AG09319 (cell line): Measurements from ENCODE around the gene NUP210.

Experiments
- DNase-seq: peaks from one replicate; pipeline ENCODE4 v3.0.0-alpha.2; 2010; ENCODE audit warnings: low read depth; ENCODE audit errors: extremely low read depth
- TF ChIP-seq, protein P1 (sequence below): IDR thresholded peaks from 2 replicates; pipeline ENCODE4 v1.5.1; 2011; ENCODE audit warnings: low read depth, mild to moderate bottlenecking, inconsistent platforms, low read length, moderate library complexity

NUP210 gene

DNA sequence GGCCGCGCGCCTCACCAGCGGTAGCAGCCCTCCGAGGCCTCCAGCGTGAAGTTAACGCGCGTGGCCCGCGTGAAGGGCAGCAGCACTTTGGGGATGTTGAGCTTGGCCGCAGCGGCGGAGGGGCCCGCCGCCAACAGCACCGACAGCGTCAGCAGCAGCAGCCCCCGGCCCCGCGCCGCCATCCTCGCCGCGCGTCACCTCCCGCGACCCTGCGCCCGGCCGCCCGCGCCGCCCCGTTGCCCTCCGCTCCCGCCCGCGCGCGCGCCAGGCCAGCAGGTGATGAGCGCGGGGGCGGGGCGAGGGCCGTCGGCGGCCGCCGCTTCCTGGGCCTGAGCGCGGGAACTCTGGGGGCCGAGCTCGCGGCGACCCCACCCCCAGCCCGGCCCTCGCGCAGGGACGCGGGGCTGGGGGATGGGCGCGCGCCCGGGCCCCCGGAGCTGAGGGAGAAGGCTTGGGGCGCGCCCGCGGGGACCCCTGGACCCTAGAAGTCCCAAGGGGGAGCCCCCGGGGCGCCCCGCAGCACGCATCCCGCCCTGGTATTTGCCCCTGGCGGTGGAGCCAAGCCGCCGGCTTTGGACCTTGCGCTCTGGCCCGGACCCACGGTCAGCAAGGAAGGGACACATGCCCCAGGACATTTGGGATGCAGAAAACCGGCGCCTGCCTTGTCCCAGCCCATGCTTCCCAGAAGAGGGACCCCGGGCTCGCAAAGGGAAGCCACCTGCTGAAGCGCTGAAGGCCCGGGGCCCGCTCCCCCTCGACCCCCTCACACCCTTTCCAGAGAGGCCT is at the start of gene NUP210:
NUP210 (minus strand) TSS at position 278 of the 786 bp plus-strand sequence; CDS start at position 182, 96 bp downstream.
- DNase-seq = no peak
- TF ChIP-seq, protein P1, sequence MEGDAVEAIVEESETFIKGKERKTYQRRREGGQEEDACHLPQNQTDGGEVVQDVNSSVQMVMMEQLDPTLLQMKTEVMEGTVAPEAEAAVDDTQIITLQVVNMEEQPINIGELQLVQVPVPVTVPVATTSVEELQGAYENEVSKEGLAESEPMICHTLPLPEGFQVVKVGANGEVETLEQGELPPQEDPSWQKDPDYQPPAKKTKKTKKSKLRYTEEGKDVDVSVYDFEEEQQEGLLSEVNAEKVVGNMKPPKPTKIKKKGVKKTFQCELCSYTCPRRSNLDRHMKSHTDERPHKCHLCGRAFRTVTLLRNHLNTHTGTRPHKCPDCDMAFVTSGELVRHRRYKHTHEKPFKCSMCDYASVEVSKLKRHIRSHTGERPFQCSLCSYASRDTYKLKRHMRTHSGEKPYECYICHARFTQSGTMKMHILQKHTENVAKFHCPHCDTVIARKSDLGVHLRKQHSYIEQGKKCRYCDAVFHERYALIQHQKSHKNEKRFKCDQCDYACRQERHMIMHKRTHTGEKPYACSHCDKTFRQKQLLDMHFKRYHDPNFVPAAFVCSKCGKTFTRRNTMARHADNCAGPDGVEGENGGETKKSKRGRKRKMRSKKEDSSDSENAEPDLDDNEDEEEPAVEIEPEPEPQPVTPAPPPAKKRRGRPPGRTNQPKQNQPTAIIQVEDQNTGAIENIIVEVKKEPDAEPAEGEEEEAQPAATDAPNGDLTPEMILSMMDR = no peak

DNA sequence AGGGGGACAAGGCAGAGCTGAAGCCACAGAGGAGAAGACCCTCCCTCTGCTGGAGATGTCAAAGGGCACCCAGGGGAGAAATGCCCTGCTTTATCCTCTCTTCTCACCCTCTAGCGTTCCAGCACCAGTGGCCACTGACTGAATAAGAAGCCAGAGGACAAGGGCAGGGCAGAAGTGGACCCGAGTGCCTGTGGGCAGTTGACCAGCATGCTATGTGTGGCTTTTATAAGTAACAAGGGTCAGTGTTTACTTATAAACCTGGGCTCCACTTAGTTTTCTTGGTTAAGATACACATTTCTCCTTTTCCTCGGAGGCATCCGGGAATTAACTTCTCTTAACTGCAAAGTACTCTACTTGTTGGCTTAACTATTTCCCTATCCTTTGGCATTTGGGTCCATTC is 46.7 kb upstream of the NUP210 start:
- TF ChIP-seq, protein P1 = no peak
- DNase-seq = no peak

DNA sequence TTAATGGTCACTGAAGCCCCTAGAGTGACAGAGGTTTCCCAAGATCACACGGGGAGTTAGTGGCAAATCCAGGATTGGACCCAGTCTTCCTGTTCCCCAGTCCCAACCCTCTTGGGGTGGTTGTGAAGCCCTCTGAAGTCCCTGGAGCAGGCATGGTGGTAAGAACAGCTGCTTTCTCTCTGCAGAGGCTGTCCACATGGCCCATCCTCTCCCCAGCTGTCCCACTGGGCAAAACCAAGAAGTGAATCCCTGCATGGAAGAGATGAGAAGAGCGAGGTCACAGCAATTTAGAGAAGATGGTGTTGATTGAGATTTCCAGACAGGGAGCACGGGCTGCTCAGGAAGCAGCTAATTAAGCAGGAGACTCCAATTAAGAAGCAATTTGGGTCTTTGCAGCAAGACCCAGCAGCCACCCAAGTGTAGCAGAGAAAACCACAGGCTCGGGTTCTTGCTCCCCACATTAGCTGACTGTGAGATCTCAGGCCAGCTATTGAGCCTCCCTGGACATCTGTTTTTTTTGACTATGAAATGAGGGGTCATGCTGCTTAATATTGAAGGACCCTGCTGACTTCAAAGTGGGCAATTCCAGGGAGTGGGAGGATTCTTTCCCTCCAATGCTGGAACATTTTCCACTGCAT is 45.2 kb upstream of the NUP210 start:
- DNase-seq = no peak
- TF ChIP-seq, protein P1 = no peak

DNA sequence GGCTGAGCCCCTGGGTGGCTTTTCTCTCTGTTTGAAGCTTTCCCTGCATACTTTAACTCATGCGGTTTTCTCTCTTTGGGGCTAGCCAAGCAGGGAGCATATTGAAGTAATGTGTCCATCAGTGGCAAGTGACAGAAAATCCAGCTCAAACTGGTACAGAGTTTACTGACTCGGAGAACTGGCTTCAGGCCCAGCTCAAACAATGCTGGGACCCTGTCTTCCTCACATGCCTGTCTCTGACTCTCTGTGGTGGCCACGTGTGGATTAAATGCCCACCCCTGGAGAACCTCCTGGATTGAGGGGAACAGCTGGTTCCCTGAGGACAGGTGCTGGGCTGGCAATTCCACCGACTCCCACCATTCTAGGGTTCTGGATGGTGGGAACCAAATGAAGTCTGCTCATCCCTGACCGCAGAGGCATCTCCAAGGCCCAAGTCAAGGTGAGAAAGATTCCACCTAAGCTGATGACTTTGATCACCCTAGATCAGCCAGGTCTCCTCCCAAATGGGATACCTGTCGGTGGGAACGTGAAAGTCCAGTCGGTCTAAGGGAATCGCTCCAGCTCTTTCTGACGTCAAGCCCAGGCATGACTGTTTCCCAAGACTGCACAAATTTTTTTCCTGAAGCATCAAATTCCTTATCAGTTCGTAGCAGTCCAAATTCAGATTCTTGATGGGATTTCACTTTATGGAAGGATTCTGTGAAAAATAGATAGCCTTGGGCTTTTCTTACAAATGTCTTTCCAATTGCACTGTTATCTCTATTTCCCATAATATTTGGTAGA is 43.7 kb upstream of the NUP210 start:
- TF ChIP-seq, protein P1 = no peak

DNA sequence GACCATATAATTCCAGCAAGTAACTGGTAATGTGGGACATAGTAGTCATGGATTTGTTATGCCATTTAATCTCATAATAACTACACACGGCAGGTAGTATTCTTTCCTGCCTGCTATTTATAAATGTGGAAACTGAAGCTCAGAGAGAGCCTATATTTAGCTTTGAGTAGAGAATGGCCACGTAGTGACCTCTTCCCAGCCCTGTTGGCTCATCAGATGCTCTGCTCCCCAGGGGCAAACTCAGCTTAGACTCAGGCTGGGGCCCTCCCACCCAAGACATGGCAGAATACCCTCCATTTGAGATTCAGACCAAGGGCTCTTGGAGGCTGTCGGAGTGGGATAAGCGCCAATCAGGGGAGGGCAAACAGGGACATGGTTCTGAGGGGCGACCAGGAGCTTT is 42.7 kb upstream of the NUP210 start:
- no peak for DNase-seq
- TF ChIP-seq, protein P1 = no peak

More for the DNA sequence above, 43.7 kb upstream of the NUP210 start:
- no peak for DNase-seq

DNA sequence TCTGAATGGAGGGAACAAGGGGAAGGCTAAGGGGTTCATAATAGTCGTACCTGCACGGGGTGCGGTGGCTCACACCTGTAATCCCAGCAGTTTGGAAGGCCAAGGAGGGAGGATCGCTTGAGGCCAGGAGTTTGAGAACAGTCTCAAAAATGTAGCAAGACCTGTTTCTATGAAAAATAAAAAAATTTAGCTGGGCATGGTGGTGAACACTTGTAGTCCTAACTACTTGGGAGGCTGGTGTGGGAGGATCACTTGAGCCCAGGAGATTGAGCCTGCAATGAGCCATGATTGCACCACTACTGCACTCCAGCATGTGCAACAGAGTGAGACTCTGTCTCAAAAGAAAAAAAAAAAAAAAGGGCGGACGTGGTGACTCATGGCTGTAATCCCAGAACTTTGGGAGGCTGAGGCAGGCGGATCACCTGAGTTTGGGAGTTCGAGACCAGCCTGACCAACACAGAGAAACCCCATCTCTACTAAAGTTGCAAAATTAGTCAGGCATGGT is 42.1 kb upstream of the NUP210 start:
- TF ChIP-seq, protein P1 = no peak
- no peak for DNase-seq
